ENCODE measurements around the gene GBP5.

DNA sequence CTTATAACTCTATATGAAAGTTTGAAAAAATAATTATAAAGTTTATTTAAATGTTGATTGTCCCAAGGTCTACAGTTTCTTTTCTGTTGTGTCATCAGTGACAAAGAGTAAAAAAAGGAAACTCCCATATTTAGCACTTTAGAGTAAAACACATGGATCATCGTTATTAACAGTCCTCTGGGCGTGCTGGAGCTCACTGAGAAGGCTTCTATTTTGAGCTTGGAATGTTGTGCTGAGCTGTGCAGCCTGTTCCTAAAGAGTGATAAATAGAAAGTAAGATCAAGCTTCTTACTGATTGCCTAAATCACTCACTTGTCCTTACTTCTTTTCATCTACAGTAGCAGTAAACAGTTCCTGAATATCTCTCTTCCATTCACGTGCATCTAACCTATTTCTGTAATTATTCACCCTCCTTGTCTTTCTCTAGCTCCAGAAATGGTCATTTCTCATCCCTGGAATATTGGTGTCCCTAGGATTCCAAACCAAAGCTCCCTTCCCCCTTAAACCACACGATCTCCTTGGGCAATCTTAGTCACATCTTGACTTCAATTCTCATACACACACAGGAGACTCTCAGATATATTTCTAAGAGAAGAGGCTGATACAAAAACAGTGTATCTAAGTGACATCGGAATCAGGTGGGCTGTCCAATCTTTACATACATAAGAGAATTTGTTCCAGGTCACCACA lies 11.9 kb downstream of the GBP5 start:
- TF ChIP-seq, protein P1, sequence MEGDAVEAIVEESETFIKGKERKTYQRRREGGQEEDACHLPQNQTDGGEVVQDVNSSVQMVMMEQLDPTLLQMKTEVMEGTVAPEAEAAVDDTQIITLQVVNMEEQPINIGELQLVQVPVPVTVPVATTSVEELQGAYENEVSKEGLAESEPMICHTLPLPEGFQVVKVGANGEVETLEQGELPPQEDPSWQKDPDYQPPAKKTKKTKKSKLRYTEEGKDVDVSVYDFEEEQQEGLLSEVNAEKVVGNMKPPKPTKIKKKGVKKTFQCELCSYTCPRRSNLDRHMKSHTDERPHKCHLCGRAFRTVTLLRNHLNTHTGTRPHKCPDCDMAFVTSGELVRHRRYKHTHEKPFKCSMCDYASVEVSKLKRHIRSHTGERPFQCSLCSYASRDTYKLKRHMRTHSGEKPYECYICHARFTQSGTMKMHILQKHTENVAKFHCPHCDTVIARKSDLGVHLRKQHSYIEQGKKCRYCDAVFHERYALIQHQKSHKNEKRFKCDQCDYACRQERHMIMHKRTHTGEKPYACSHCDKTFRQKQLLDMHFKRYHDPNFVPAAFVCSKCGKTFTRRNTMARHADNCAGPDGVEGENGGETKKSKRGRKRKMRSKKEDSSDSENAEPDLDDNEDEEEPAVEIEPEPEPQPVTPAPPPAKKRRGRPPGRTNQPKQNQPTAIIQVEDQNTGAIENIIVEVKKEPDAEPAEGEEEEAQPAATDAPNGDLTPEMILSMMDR (IDR thresholded peaks at IDR 0.05) = no peak
- no peak for TF ChIP-seq POLR2A (IDR thresholded peaks at IDR 0.05)

All from body of pancreas (tissue), 4 donors.